Activated naive CD4-positive, alpha-beta T cell treated with anti-CD3 and anti-CD28 coated beads for 36 hours (primary cell): ENCODE measurements around the gene ACTG1. TPM values are rescaled to one million over a fixed set of nuclear protein-coding genes. Genes with fewer than 3 reads are reported as not detected.

Source experiments
- CTCF ChIA-PET: fragments of 350-600 bp; sonication (Branson Sonifier 250); formaldehyde crosslinking; loops from one replicate; lab custom pipeline; 2021; ENCODE audit warnings: antibody characterized with exemption; lab: Charles Lee
- DNase-seq: peaks from one replicate; pipeline ENCODE4 v3.0.0-alpha.2; 2020
- H3K27ac Mint-ChIP-seq: one replicate; pipeline ENCODE4 v1.8.0; 2021; ENCODE audit warnings: mild to moderate bottlenecking, mixed read lengths
- H3K27me3 Mint-ChIP-seq: one replicate; pipeline ENCODE4 v1.8.0; 2021; ENCODE audit warnings: low read depth, mixed read lengths
- H3K36me3 Mint-ChIP-seq: one replicate; pipeline ENCODE4 v1.8.0; 2021; ENCODE audit warnings: low read depth, mixed read lengths
- H3K4me1 Mint-ChIP-seq: one replicate; pipeline ENCODE4 v1.8.0; 2021; ENCODE audit warnings: low read depth, mixed read lengths
- H3K4me3 Mint-ChIP-seq: one replicate; pipeline ENCODE4 v1.8.0; 2021; ENCODE audit warnings: mild to moderate bottlenecking, moderate library complexity, mixed read lengths
- H3K9me3 Mint-ChIP-seq: one replicate; pipeline ENCODE4 v1.8.0; 2021; ENCODE audit warnings: mixed read lengths
- intact Hi-C: fragments of 100-400 bp; cut with micrococcal nuclease; formaldehyde crosslinking; loops from one replicate; pipeline ENCODE4 v1.15.1; 2023
- total RNA-seq, 2 experiments: library from RNA; stranded (reverse); gene quantifications; one replicate each; pipeline ENCODE4 v1.2.3, GENCODE V29; 2021

The ACTG1 gene
- total RNA-seq, 2 experiments from 2014 or later, result 2,881 to 2,925 TPM

DNA sequence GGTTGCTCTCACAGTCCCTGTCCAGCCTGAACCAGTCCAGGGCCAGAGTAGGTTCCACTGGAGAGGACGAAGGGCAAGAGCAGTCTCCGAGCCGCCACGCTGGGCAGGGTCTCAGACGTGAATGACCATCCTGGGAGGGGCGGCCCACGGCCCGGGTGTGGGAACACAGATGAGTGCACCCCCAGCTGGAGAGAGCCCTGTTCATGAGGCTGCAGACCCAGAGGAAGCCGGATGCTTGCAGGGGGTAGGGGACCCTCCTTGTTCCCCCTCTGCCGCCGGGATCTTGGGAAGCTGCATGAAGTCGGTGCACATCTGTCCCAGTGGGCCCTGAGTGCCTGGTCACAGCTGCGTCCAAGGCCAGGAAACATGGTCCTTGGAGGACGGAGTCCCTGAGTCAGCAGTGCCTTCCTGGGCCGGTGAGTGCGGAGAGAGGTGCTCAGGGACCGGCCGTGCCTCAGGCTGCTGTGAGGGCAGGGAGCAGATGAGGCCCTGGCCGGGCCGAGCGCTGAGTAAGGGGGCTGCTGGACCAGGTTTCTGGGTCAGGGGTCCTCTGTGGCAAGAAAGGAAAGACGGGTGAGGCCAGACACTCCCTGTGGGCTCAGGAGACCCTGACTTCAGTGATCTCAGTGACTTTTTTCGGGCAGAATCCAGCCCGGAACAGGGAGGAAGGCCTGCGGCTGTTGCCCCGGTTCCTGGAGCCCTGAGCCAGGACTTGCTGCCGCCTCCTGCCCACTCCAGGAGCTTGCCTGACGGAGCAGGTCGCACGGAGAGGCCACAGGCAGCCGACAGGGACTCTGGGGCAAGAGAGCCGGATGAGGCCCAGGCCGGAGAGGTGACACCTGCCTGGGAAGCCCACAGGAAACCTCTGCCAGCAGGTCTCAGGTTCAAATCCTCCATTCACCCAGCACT, 45.8 kb downstream of the ACTG1 start:
- H3K9me3 Mint-ChIP-seq, result no peaks in the 10 kb centered on the region
- intact Hi-C loops, result no loop called here
- H3K27ac Mint-ChIP-seq, result no peak overlapping the region
- no peak for DNase-seq
- no peaks in the 10 kb centered on the region for H3K4me1 Mint-ChIP-seq
- H3K27me3 Mint-ChIP-seq, result no peaks in the 10 kb centered on the region
- H3K36me3 Mint-ChIP-seq, result no peaks in the 10 kb centered on the region
- no peak overlapping the region for H3K4me3 Mint-ChIP-seq
- CTCF ChIA-PET, result no interaction called here

DNA sequence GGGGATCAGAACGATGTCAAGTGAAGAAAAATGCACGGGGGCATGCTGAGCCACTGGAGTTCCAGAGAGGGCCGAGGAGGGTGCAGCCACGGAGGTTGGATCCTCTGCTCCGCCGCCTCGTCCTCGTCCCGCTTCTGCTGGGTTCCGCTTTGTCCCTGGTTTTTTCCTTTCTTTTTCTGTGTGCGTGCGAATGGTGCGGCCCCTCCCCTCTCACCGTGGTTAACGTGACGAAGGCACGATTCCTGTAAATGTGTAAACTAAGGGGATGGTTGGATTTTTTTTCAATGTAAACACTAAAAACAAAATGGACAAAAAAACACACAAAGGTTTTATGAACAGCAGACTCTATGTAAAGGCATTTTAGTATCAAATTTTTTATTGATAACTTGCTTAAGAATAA, 46.7 kb downstream of the ACTG1 start:
- Mint-ChIP-seq H3K4me1 (no peaks in the 10 kb centered on the region), H3K9me3 (no peaks in the 10 kb centered on the region), H3K4me3 (no peak overlapping the region), H3K36me3 (no peaks in the 10 kb centered on the region), H3K27ac (no peak overlapping the region), H3K27me3 (no peaks in the 10 kb centered on the region)
- CTCF ChIA-PET, result no interaction called here
- DNase-seq, result no peak
- intact Hi-C loops, result no loop called here

DNA sequence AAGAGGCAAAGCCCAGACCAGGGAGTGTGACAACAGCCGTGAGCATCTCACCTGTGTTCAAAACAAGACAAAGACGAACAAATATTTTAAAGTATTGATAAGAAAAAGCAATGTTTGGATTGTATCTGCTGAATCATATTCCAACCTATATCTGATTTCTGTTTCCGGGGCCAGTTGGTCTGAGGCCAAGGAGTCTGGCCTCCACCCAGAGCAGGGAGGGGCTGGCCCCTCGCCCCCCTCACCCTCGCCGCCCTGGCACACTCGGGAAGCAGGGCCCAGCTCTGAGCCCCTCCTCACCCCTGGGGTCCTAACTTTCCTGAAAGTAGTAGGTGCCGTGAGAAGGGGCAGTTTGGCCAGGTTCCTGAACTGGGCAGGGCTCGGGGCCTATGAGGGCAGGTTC, 48.0 kb downstream of the ACTG1 start:
- Mint-ChIP-seq H3K4me1 (no peaks in the 10 kb centered on the region), H3K27me3 (no peaks in the 10 kb centered on the region), H3K4me3 (no peak overlapping the region), H3K36me3 (no peaks in the 10 kb centered on the region), H3K9me3 (no peaks in the 10 kb centered on the region), H3K27ac (no peak overlapping the region)
- CTCF ChIA-PET, result no interaction called here
- DNase-seq, result no peak
- intact Hi-C loops, result no loop called here

DNA sequence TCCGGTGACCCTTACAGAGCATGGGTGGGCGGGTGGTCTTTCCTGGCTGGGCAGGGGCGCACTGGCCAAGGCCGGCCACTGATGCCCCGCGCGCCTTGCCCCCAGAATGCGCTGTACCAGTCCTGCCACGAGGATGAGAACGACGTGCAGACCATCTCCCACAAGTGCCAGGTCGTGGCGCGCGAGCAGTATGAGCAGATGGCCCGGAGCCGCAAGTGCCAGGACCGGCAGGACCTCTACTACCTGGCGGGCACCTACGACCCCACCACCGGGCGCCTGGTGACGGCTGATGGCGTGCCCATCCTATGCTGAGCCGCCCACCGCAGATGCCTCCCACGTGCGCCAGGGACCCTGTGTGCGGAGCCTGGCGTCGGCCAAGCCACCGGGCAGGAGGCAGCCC, 49.1 kb downstream of the ACTG1 start:
- DNase-seq, result no peak
- Mint-ChIP-seq H3K4me3 (no peak overlapping the region), H3K9me3 (no peaks in the 10 kb centered on the region), H3K4me1 (no peaks in the 10 kb centered on the region), H3K36me3 (no peaks in the 10 kb centered on the region), H3K27me3 (no peaks in the 10 kb centered on the region), H3K27ac (no peak overlapping the region)
- CTCF ChIA-PET, result no interaction called here
- intact Hi-C loops, result no loop called here

DNA sequence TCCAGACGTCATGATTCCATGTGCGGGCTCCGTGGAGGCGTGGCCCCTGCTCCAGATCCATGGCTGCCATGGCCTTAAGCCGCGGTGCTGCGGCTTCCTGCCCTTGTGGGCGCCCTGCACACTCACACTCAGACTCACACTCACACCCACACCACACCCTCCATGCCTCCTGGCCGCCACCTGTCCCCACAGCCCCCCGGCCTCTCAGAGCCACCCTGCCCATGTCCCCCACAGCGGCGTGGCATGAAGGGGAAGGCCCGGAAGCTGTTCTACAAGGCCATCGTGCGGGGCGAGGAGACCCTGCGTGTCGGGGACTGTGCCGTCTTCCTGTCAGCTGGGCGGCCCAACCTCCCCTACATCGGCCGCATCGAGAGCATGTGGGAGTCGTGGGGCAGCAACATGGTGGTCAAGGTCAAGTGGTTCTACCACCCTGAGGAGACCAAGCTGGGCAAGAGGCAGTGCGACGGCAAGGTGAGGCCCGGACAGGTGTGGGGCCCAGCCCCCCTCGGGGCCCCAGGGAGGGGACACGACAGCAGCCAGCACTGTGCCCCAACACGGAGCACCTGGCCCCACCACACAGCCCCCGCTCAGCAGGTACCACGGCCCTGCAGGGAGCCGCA, 50.0 kb downstream of the ACTG1 start:
- Mint-ChIP-seq H3K9me3 (no peaks in the 10 kb centered on the region), H3K4me1 (no peaks in the 10 kb centered on the region), H3K4me3 (no peak overlapping the region), H3K27ac (no peak overlapping the region), H3K27me3 (no peaks in the 10 kb centered on the region), H3K36me3 (no peaks in the 10 kb centered on the region)
- intact Hi-C loops, result no loop called here
- no peak for DNase-seq
- CTCF ChIA-PET, result no interaction called here

DNA sequence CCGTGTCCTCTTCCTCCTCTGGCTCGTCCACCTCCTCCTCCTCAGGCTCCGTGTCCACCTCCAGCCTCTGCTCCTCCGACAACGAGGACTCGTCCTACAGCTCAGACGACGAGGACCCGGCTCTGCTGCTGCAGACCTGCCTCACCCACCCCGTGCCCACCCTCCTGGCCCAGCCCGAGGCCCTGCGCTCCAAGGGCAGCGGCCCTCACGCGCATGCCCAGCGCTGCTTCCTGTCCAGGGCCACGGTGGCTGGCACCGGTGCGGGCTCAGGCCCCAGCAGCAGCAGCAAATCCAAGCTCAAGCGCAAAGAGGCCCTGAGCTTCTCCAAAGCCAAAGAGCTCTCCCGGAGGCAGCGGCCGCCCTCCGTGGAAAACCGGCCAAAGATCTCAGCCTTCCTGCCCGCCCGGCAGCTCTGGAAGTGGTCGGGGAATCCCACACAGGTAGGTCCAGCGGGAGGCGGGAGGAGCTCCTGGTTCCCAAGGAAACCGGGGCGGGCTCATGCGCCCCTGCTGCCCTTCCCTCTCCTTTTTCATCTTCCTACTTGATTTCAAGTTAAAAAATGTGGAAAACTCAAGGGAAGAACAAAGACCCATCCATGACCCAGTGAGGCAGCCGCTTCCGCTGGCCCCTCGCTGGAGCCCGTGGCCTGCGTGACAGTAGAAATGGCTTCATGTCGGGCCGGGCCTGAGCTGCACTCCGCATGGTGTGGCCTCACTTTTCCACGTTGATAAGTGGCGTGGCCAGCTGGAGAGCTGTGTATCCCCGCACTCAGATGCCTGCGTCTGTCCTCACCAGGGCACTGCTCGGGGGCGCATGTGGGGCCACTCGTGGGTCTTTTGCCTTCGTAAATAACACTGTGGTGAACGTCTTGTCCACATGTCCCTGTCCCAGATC, 50.7 kb downstream of the ACTG1 start:
- H3K27ac Mint-ChIP-seq, result no peak overlapping the region
- DNase-seq, result no peak
- intact Hi-C loops, result no loop called here
- CTCF ChIA-PET, result no interaction called here
- H3K9me3 Mint-ChIP-seq, result no peaks in the 10 kb centered on the region
- no peak overlapping the region for H3K4me3 Mint-ChIP-seq
- H3K4me1 Mint-ChIP-seq, result no peaks in the 10 kb centered on the region
- H3K36me3 Mint-ChIP-seq, result no peaks in the 10 kb centered on the region
- no peaks in the 10 kb centered on the region for H3K27me3 Mint-ChIP-seq

DNA sequence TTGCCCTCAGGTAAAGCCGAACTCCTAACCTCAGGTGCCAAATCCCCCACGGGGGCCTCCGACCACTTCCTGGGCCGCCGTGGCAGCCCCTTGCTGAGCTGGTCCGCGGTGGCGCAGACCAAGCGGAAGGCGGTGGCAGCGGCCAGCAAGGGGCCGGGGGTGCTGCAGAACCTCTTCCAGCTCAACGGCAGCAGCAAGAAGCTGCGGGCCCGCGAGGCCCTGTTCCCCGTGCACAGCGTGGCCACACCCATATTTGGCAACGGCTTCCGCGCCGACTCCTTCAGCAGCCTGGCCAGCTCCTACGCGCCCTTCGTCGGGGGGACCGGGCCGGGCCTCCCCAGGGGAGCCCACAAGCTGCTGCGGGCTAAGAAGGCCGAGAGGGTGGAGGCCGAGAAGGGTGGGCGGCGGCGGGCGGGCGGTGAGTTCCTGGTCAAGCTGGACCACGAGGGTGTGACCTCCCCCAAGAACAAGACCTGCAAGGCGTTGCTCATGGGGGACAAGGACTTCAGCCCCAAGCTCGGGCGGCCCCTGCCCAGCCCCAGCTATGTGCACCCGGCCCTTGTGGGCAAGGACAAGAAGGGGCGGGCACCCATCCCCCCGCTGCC, 51.6 kb downstream of the ACTG1 start:
- H3K36me3 Mint-ChIP-seq, result no peaks in the 10 kb centered on the region
- intact Hi-C loops, result no loop called here
- CTCF ChIA-PET, result no interaction called here
- no peaks in the 10 kb centered on the region for H3K9me3 Mint-ChIP-seq
- no peaks in the 10 kb centered on the region for H3K4me1 Mint-ChIP-seq
- no peak for DNase-seq
- H3K27me3 Mint-ChIP-seq, result no peaks in the 10 kb centered on the region
- H3K4me3 Mint-ChIP-seq, result no peak overlapping the region
- H3K27ac Mint-ChIP-seq, result no peak overlapping the region

Other genes starting within 250 kb of the ACTG1 start
- gene SLC38A10, start 217.5 kb downstream of the ACTG1 start, total RNA-seq, result 10 to 100 TPM; 29.1 to 31.9 TPM
- under 1 TPM in 1 of 2 experiments, not detected in 1; 0.02 TPM for gene BAHCC1, start 117.3 kb downstream of the ACTG1 start, total RNA-seq
- gene FSCN2, start 15.6 kb upstream of the ACTG1 start, total RNA-seq, result not detected
- 10 to 100 TPM; 25.3 to 27.1 TPM for gene FAAP100, start 39.6 kb upstream of the ACTG1 start, total RNA-seq
- 10 to 100 TPM; 67.0 to 68.6 TPM for gene NPLOC4, start 124.3 kb upstream of the ACTG1 start, total RNA-seq
- gene TSPAN10, start 124.4 kb upstream of the ACTG1 start, total RNA-seq, result under 1 TPM in 1 of 2 experiments, not detected in 1; 0.12 TPM
- gene PDE6G, start 143.7 kb upstream of the ACTG1 start, total RNA-seq, result under 1 TPM; 0.83 to 0.89 TPM
- 10 to 100 TPM; 41.9 to 44.1 TPM for gene OXLD1, start 153.8 kb upstream of the ACTG1 start, total RNA-seq
- gene CCDC137, start 153.9 kb upstream of the ACTG1 start, total RNA-seq, result 10 to 100 TPM; 30.8 to 32.3 TPM
- gene ARL16, start 171.0 kb upstream of the ACTG1 start, total RNA-seq, result 10 to 100 TPM; 13.8 to 14.1 TPM
- 100 to 1,000 TPM in 1 of 2 experiments, 10 to 100 TPM in 1; 87.1 to 109 TPM for gene HGS, start 171.2 kb upstream of the ACTG1 start, total RNA-seq
- gene MRPL12, start 190.6 kb upstream of the ACTG1 start, total RNA-seq, result 100 to 1,000 TPM in 1 of 2 experiments, 10 to 100 TPM in 1; 97.7 to 102 TPM
- gene SLC25A10, start 199.5 kb upstream of the ACTG1 start, total RNA-seq, result 10 to 100 TPM; 16.9 to 18.0 TPM